Amniotic epithelial cell (primary cell): ENCODE measurements around the gene SHANK3.
A peak's percentile ranks its signal among the peaks of the same experiment; 100 is the strongest.

Experiments used
- DNase-seq: peaks from one replicate; pipeline ENCODE4 v3.0.0-alpha.2; 2010; ENCODE audit warnings: low read depth

The SHANK3 gene

DNA sequence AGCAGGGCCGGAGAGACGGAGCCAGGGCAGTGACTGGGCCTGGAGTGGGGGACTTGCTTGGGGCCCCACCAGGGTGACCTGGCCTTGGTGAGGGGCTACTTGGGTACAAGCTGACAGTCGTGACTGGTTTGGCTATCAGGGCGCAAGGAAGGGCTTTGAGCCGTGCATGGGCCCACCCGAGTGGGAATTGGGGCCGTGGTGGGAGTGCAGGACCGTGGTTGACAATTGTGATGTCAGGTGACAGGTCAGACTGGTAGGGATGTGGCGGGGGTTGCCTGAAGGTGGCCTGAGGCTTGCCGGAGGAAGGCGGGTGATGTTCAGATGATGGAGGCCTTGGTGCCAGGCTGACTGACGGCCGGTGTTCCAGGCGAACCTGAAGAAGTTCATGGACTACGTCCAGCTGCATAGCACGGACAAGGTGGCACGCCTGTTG, 5.6 kb downstream of the SHANK3 start:
- DNase-seq, result no peak

DNA sequence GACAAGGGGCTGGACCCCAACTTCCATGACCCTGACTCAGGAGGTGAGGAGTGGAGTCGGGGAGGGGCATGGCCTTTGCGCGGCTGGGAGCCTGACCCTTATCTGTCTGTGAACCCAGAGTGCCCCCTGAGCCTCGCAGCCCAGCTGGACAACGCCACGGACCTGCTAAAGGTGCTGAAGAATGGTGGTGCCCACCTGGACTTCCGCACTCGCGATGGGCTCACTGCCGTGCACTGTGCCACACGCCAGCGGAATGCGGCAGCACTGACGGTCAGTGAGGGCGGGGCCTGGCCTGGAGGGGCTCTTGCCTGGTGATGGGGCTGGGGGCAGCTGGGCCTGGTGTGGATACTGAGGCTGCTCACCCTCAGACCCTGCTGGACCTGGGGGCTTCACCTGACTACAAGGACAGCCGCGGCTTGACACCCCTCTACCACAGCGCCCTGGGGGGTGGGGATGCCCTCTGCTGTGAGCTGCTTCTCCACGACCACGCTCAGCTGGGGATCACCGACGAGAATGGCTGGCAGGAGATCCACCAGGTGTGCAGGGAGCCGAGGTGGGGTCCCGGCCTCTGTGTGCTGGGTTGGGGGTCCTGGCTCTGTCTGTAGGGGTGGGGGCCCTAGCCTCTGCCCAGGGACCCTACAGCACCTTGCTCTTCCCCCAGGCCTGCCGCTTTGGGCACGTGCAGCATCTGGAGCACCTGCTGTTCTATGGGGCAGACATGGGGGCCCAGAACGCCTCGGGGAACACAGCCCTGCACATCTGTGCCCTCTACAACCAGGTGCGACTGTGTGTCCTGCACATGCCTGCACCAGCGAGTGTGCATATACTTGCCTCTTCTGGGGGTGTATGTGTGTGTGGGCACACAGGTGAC, 6.3 kb downstream of the SHANK3 start:
- DNase-seq, result no peak

- no peak for DNase-seq
Observed at GRCh38 chr22:50683086-50683993, 10.7 kb downstream of the SHANK3 start.

- no peak for DNase-seq
Observed at GRCh38 chr22:50683994-50684371, 11.4 kb downstream of the SHANK3 start.

DNA sequence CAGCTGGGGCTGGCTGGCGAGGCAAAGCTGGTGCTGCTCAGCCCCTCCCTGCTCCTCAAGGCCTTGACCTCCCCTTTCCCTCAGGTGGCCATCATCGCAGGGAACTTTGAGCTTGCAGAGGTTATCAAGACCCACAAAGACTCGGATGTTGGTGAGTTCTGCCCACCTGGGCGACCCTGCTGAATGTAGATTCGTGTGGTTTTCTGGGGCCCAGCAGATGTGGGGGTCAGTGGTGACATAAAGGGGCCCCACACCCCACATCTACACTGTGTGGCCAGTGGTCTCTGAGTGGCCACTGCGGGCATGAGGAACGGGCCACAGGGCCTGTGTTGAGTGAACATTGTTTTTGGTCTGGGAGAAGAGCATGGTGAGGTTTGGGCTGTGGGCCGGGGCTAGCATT, 11.9 kb downstream of the SHANK3 start:
- no peak for DNase-seq

DNA sequence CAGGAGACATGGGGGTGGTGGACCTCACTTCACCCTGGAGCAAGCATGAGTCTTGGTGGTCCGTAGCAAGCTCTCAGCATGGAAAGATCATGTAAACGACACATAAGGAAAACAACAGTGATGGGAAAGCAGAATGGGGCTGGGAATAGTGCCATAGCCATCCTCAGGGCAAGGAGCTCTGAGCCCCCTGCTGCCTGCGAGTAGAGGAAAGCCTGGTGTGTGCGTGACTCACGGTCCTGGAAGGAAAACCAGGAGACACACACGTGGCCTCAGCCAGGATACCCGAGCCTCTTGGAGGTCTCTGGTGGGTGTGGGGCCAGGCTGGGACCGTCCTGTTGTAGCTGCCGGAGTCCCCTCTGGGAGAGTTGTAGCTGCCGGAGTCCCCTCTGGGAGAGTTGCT, 12.4 kb downstream of the SHANK3 start:
- peak; percentile 26 for DNase-seq

DNA sequence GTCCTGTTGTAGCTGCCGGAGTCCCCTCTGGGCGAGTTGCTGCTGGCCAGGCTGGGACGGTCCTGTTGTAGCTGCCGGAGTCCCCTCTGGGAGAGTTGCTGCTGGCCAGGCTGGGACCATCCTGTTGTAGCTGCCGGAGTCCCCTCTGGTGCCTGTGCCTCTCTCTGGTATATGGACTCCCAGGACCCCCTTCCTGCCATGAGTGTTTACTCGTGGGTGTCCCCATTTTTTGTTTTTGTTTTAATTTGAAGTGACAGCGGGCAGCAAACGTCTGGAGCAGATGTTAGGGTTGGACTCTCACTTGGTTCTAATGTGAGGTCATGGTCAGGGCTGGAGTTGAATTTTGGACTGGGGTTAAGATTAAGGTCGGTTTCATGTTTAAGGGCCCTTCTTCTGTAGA, 14.2 kb downstream of the SHANK3 start:
- no peak for DNase-seq

GRCh38 chr22:50687829-50688228, 15.2 kb downstream of the SHANK3 start:
- no peak for DNase-seq

DNA sequence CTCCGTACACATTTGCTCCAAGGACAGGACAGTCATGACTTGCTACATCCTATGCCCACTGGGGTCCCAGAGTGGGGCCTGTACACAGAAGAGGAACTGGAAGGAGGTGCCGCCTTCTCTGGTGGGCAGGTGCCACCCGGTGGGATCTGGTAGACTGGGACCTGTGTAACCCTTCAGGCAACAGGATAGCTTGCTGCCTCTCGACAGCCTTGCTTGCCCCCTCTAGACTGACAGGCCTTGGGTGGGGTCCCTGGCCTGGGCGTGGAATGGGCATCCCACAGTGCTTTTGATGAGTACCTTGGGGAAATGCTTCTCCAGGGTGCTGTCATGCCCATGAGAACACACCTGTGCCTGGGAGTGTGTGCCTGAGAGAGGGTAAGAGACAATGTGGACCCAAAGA, 15.8 kb downstream of the SHANK3 start:
- no peak for DNase-seq

- peak; percentile 41 for DNase-seq
Observed at GRCh38 chr22:50691521-50691920, 18.9 kb downstream of the SHANK3 start.

GRCh38 chr22:50693462-50693861, 20.8 kb downstream of the SHANK3 start:
- DNase-seq, result no peak

- DNase-seq, result peak; percentile 55
Observed at GRCh38 chr22:50694099-50694605, 21.5 kb downstream of the SHANK3 start.

DNA sequence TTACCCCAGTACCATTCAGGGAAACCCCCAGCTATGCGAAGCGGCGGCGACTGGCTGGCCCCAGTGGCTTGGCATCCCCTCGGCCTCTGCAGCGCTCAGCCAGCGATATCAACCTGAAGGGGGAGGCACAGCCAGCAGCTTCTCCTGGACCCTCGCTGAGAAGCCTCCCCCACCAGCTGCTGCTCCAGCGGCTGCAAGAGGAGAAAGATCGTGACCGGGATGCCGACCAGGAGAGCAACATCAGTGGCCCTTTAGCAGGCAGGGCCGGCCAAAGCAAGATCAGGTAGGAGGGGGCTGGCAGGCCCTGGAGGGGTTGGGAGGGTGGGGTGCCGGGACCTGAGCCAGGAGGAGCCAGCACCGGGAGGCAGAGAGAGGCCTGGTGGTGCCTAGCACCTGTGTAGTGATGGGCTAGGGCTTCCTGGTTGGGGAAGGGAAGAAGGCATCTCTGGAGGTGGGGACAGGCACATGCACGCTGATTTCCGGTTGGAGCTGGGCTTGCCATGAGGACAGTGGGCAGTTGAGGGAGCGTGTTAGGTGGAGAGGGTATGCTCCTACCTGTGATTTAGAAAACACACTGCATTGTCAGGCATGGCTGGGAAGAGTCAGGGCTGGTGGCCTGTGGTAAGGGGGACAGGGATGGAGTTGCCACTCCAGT, 22.3 kb downstream of the SHANK3 start:
- DNase-seq, result no peak

DNA sequence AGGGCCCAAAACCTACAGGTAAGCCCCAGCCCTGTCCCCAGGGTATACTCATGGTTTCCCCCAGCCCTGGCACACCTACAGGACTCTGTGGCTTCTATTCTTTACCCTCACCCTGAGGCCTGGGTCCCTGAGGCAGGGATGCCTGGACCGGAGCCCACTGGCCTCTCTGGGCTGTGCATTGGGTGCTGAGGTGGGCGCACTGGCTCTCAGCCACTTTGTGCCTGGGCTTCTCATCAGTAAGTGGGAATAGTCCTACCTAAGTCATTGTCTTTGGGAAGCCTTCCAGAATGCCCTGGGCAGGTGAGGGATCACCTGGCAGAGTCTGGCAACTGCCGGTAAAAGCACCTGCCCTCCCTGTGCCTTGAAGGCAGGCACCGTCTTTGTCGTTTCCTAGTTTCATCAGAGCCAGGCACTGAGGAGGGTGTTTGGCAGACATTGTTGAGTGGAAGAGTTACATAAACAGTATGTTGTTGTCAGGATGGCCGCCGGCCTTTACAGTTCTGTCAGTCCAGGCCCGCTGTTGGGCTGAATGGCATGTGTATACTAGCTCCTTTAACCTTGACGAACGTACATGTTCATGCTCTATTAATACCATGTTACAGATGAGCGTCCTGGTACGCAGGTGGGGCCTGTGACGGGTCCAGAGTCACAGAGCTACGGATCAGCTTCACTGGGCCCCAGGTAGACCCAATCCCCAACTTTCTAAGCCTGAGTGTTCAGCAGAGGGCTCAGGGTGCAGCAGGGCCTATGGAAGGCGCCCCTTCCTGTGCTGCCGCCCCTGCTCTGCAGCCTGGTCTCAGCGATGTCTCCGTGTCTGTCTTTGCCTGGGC, 23.0 kb downstream of the SHANK3 start:
- DNase-seq, result no peak

DNA sequence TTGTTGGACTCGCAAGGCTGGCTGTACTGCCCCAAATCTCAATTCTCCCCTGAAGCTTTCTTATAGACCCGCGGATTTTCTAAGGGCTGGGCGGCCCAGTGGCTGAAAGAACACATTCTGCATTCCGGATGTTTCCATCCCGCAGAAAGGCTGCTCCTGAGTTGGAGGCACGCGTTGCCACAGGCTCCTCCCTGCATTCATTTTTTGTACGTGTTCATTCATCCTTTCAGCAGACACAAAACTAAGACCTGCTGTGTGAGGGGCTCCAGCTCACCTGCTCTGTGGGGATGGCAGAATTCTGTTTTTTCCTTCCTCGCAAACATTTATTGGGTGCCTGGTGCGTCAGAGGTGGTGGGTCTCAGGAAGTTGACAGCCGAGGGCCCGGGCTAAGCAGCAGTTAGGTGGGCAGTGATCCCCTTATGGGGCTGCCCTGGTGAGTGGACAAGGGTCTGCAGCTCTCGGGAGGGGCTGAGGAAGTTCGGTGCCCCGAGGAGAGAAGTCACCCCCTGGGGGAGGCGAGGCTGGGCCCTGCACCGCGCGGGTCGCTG, 23.7 kb downstream of the SHANK3 start:
- no peak for DNase-seq

DNA sequence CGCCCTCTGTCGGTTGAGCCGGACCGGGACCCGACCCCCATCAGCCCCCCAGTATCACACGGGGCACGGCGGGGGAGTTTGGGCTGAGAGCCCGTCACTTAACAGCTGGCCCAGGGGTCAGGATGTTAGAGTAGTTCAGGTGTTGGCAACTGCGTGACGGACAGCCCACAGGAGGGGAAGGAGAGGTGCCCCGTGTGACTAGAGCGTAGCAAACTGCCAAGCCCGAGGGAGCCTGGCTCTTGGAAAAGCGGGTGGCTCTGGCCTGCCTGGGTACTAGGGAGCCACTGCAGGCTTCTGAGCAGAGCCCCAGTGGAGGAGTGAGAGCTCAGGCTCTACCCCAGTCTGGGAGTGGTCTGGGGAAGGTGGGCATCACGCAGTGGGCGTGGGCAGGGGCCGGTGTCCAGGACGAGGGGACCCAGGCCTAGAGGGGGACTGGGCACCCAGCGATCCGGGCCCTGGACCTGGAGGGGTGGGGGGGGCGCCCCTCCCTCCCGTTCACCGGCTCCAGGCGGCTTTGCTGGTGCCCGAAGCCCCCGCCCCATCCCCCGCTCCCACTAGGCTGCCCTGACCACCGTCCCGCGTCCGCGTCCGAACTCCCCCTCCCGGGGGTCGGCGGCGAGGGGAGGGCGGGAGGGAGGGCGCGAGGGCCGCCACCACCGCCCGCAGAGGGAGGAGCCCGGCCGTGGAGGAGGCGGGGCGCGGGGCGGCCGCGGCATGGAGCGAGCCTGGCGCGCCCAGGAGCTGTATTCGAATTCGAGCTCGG, 24.4 kb downstream of the SHANK3 start:
- DNase-seq, result no peak

DNA sequence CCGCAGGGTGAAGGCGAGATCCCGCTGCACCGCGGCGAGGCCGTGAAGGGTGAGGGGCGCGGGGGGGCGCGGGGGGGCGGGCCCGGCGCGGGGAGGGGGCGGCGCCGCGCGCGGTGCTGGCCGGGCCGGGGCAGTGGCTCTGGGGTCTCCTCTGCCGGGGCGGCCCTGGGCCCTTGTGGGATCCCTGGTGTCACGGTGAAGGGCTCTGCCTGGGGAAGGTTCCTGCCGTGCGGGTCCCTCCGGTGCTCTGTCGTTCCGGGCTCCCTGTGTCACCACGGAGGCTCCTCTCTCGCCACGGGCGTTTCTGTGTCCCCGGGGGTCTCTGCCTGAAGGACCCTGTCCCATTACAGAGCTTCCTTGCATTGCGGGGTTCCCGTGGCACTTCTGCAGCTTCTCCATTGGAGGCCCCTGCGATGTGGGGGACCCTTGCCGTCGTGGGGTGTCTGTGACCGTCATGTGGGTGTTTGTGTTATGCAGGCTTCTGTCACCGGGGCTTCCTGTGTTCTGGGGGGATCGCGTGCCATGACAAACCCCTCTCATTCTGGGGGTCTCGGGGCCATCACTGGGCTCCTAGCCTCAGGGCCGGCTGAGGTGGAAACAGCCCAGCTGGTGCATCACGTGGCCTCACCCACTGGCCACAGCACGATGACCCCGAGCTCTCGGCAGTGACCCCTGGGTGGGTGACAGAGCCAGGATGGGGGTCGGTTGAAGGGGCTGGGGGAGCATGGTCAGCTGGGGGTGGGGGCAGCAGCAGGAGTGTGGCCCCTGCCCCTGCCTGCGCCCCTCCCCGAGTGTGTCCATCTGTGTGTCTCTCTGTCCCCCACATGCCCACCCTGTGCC, 25.3 kb downstream of the SHANK3 start:
- no peak for DNase-seq

- DNase-seq, result no peak
Observed at GRCh38 chr22:50698546-50698945, 25.9 kb downstream of the SHANK3 start.

DNA sequence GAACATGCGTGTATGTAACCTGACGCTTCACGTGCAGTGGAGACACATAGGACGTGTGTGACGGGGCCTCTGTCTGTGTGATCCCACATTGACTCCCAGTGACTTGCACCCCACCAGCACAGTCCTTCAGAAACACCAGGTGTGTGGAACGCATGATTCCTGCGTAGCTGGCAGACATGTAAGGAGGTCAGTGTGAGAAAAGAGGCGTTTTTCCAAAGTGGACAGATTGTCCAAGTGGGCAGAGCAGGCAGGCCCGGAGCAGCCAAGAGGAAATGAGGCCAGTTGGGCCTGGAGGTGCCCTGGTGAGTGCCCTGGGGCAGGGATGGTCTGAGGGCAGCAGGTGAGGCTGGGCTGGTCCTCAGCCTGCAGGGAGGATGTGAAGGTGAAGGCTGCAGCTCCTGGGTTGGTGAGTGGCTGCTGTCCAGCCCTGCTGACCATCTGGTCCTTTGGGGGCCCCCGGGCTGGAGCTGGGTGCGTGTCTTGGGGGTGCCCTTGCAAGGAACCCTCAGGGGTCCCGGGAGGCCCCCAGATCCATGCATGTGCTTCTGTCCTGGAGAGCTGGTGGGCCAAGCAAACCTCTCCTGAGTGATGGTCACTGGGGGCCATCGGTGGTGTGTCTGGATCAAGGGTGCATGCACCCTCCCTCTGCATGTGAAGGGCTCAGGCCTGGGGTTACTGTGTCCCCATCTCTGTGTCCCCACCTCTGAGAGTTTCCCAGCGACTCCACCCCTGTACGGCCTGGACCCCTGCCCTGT, 26.6 kb downstream of the SHANK3 start:
- DNase-seq, result no peak
